Natural killer cell (primary cell): Measurements from ENCODE around the gene CLEC10A. TPM values are rescaled to one million over a fixed set of nuclear protein-coding genes. Genes with fewer than 3 reads are reported as not detected.
"Not testable (repeated sequence)": the region's sequence is repeated elsewhere in the genome, so short reads cannot be mapped to it uniquely, and the experiment has no call there.

Experiments used
- ATAC-seq, 3 donors: fragments of 150-1000 bp in 2 of 3; fragments of 200-7000 bp in 1 of 3; cut with Tn5 transposase; 1 replicate in 1 of 3; 2 replicates in 2 of 3; pipeline ENCODE4 v1.10.0; 2021; ENCODE audit warnings: mild to moderate bottlenecking in 2 of 3, moderate library complexity in 2 of 3
- DNase-seq, 2 donors: peaks; one replicate each; pipeline versions ENCODE4 v3.0.0 to v3.0.0-alpha.2; 2013 to 2021; ENCODE audit warnings: mixed read lengths in 1 of 2
- H3K27ac ChIP-seq: one replicate; pipeline ENCODE4 v1.5.1; 2013; ENCODE audit warnings: mild to moderate bottlenecking, low read length
- H3K27me3 ChIP-seq: one replicate; pipeline ENCODE4 v1.6.1; 2013; ENCODE audit warnings: low read length; ENCODE audit not compliant: control insufficient read depth, insufficient read depth
- H3K36me3 ChIP-seq: one replicate; pipeline ENCODE4 v1.6.1; 2013; ENCODE audit warnings: low read length; ENCODE audit not compliant: control insufficient read depth, insufficient read depth
- H3K4me1 ChIP-seq: one replicate; pipeline ENCODE4 v1.6.1; 2013; ENCODE audit warnings: low read length; ENCODE audit not compliant: control insufficient read depth, insufficient read depth
- H3K4me3 ChIP-seq: one replicate; pipeline ENCODE4 v1.5.1; 2013; ENCODE audit warnings: low read length
- H3K9me3 ChIP-seq: one replicate; pipeline ENCODE4 v1.6.1; 2013; ENCODE audit warnings: low read length; ENCODE audit not compliant: control insufficient read depth, insufficient read depth
- H3K27ac Mint-ChIP-seq, 2 donors: one replicate each; pipeline ENCODE4 v1.8.0; 2022; ENCODE audit warnings: mild to moderate bottlenecking in 2 of 2, mixed read lengths in 2 of 2, moderate library complexity in 1 of 2
- H3K27me3 Mint-ChIP-seq, 2 donors: one replicate each; pipeline ENCODE4 v1.8.0; 2022; ENCODE audit warnings: low read depth in 2 of 2, mixed read lengths in 2 of 2
- H3K36me3 Mint-ChIP-seq: one replicate; pipeline ENCODE4 v1.8.0; 2022; ENCODE audit warnings: mixed read lengths
- H3K4me1 Mint-ChIP-seq, 2 donors: one replicate each; pipeline ENCODE4 v1.8.0; 2022; ENCODE audit warnings: mixed read lengths in 2 of 2
- H3K4me3 Mint-ChIP-seq: one replicate; pipeline ENCODE4 v1.8.0; 2022; ENCODE audit warnings: mild to moderate bottlenecking, moderate library complexity, mixed read lengths
- H3K9me3 Mint-ChIP-seq, 2 donors: one replicate each; pipeline ENCODE4 v1.8.0; 2022; ENCODE audit warnings: mixed read lengths in 2 of 2
- WGBS: methylation state at CpG from one replicate; pipeline ENCODE4 v1.1.7; 2013; ENCODE audit warnings: missing lambda C conversion rate; ENCODE audit not compliant: insufficient coverage; 5-methylcytosine and 5-hydroxymethylcytosine counted together
- intact Hi-C: fragments of 100-400 bp; cut with micrococcal nuclease; formaldehyde crosslinking; loops from one replicate; pipeline ENCODE4 v1.14.2; 2022
- total RNA-seq, 4 donors: library from RNA; stranded (reverse); fragments of 120-200 nt in 1 of 4; gene quantifications; one replicate each; pipeline versions ENCODE4 v1.2.3 to v1.2.4, GENCODE V29; 2013 to 2022
- TF ChIP-seq, protein P1 (sequence below): fragments of 200-600 bp; IDR thresholded peaks from one replicate; pipeline ENCODE4 v1.8.0; 2022; ENCODE audit warnings: antibody characterized with exemption

Gene CLEC10A
- total RNA-seq, 3 donors from 2014 or later (not counting 1 experiment from before 2014, with no cell fraction given), result 0.54 to 2.2 (median 1.8) TPM

DNA sequence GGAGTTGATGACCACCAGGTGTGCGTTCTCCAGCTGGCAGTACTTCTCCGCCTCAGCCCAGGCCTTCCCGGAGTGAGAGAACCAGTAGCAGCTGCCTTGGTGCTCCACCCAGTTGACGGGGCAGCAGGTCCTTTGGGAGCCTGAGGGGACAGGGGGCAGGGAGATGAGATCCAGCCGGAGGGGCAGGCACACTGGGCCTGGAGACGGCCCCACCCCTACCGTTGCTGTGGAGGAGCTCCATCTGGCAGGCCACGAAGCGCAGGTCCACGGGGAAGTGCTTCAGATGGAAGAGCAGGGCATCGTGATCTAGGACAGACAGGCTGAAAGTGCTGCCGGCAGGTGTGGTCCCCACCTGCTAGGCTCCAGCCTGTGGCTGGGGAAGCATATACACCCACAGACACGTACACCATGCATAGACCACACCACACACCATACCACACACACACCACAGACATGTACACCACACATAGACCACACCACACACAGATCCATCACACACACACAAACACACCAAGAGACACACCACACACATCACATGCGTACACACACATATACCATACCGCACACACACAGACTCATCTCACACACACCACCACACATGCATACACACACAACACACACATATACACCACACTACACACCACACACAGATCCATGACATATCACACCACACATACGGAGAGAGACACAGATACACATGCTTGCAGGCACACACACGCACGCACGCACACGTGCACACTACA is 27.1 kb upstream of the CLEC10A start:
- no peak overlapping the region for H3K27ac Mint-ChIP-seq
- H3K4me3 Mint-ChIP-seq, result no peak overlapping the region
- intact Hi-C loops, result no loop called here
- TF ChIP-seq, protein P1, sequence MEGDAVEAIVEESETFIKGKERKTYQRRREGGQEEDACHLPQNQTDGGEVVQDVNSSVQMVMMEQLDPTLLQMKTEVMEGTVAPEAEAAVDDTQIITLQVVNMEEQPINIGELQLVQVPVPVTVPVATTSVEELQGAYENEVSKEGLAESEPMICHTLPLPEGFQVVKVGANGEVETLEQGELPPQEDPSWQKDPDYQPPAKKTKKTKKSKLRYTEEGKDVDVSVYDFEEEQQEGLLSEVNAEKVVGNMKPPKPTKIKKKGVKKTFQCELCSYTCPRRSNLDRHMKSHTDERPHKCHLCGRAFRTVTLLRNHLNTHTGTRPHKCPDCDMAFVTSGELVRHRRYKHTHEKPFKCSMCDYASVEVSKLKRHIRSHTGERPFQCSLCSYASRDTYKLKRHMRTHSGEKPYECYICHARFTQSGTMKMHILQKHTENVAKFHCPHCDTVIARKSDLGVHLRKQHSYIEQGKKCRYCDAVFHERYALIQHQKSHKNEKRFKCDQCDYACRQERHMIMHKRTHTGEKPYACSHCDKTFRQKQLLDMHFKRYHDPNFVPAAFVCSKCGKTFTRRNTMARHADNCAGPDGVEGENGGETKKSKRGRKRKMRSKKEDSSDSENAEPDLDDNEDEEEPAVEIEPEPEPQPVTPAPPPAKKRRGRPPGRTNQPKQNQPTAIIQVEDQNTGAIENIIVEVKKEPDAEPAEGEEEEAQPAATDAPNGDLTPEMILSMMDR, result no peak
- Histone ChIP-seq H3K4me3 (no peak overlapping the region), H3K9me3 (no peaks in the 10 kb centered on the region), H3K27ac (no peak overlapping the region), H3K4me1 (peaks cover 16% of the 10 kb centered on the region), H3K27me3 (no peaks in the 10 kb centered on the region), H3K36me3 (no peaks in the 10 kb centered on the region)
- H3K4me1 Mint-ChIP-seq, result peaks cover 15 to 25% of the 10 kb centered on the region in 2 donors
- 84% methylated on average over 20 of the region's 20 CpGs for WGBS
- no peak for DNase-seq
- H3K27me3 Mint-ChIP-seq, result peaks cover 4 to 5% of the 10 kb centered on the region in 2 donors
- ATAC-seq, result peak in 1 of 3 donors; percentile 40
- no peaks in the 10 kb centered on the region for H3K36me3 Mint-ChIP-seq
- H3K9me3 Mint-ChIP-seq, result no peaks in the 10 kb centered on the region

DNA sequence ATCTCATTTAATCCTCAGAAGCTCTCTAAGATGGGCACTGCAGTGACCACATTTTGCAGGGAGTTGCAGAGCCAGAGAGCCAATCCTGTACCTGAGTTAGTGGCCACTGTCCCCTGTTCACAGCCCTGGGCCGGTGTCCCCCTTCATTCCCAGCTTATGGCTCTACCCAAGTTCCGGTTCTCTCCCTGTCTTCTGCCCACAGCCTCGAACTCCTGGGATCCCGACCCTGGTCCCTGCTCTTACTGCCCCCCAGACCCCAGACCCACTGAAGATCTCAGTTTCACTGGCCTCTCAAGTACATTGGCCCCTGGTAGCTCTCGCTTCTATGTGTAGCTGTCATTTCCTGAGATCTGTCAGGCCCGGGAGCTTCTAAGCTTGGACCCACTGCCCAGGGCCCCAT is 22.4 kb upstream of the CLEC10A start:
- ATAC-seq, result no peak
- no peak overlapping the region for H3K27ac Mint-ChIP-seq

DNA sequence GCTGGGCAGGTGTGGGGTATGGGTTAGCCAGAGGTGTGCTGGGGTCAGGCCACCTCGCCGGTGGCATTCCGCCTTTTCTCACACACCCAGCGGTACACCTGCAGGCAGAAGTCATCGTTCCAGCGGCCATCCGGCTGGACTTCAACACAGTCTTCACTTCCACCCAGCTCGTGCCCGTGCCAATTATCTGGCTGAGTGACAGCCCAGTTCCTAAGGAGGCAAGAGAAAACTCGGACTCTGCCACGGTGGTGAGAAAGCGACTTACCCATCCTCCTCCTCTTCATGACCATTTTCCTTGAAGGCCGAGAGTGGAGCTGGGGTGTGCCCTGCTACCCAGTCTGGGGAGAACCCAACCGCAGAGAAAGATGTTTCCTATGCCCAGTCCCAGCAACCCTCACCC is 21.5 kb upstream of the CLEC10A start:
- Mint-ChIP-seq H3K4me1 (no peaks in the 10 kb centered on the region), H3K36me3 (no peaks in the 10 kb centered on the region), H3K9me3 (no peaks in the 10 kb centered on the region), H3K27ac (no peak overlapping the region), H3K4me3 (no peak overlapping the region), H3K27me3 (peaks cover 7 to 13% of the 10 kb centered on the region in 2 donors)
- 88% methylated on average over 12 of the region's 14 CpGs for WGBS
- DNase-seq, result no peak
- Histone ChIP-seq H3K27me3 (no peaks in the 10 kb centered on the region), H3K4me3 (no peak overlapping the region), H3K27ac (no peak overlapping the region), H3K4me1 (no peaks in the 10 kb centered on the region), H3K9me3 (no peaks in the 10 kb centered on the region), H3K36me3 (no peaks in the 10 kb centered on the region)
- ATAC-seq, result no peak
- TF ChIP-seq, protein P1, result no peak
- intact Hi-C loops, result no loop called here

More for the DNA sequence above, 22.4 kb upstream of the CLEC10A start:
- H3K4me3 Mint-ChIP-seq, result no peak overlapping the region
- WGBS, result 85% methylated on average over 6 of the region's 6 CpGs
- Histone ChIP-seq H3K4me3 (no peak overlapping the region), H3K4me1 (no peaks in the 10 kb centered on the region), H3K9me3 (no peaks in the 10 kb centered on the region), H3K27me3 (no peaks in the 10 kb centered on the region), H3K36me3 (no peaks in the 10 kb centered on the region), H3K27ac (no peak overlapping the region)
- H3K9me3 Mint-ChIP-seq, result no peaks in the 10 kb centered on the region
- no peaks in the 10 kb centered on the region for H3K36me3 Mint-ChIP-seq
- H3K27me3 Mint-ChIP-seq, result peaks cover 7 to 13% of the 10 kb centered on the region in 2 donors
- peaks cover 0 to 5% of the 10 kb centered on the region in 2 donors for H3K4me1 Mint-ChIP-seq
- TF ChIP-seq, protein P1, result no peak
- DNase-seq, result no peak
- intact Hi-C loops, result no loop called here

GRCh38 chr17:7100641-7101379 is 20.8 kb upstream of the CLEC10A start:
- not testable (repeated sequence) for H3K9me3 Mint-ChIP-seq, ATAC-seq

More at GRCh38 chr17:7100641-7101379, 20.8 kb upstream of the CLEC10A start:
- H3K4me3 Mint-ChIP-seq, DNase-seq, H3K27ac ChIP-seq, H3K4me1 ChIP-seq, H3K9me3 ChIP-seq, H3K4me3 ChIP-seq, H3K4me1 Mint-ChIP-seq, H3K27ac Mint-ChIP-seq, intact Hi-C loops, H3K27me3 ChIP-seq, H3K36me3 ChIP-seq, H3K36me3 Mint-ChIP-seq: not testable (repeated sequence)
- H3K27me3 Mint-ChIP-seq, result peaks cover 7 to 15% of the 10 kb centered on the region in 2 donors
- 95% methylated on average over 48 of the region's 50 CpGs for WGBS
